NCI-H2107 treated with DMSO at 0.1 percent for 48 hours (cell line): ENCODE results near the gene RTCB.

Experiments used
- DNase-seq: peaks from one replicate; lab custom pipeline; 2025; ENCODE audit not compliant: unreplicated experiment; lab: John Stamatoyannopoulos, UW

RTCB gene

GRCh38 chr22:32411829-32412592 lies at the start of gene RTCB:
TSS of gene RTCB (minus strand) at chr22:32412247. CDS start at chr22:32412156, 91 bp downstream.
- peak; percentile 30 for DNase-seq

DNA sequence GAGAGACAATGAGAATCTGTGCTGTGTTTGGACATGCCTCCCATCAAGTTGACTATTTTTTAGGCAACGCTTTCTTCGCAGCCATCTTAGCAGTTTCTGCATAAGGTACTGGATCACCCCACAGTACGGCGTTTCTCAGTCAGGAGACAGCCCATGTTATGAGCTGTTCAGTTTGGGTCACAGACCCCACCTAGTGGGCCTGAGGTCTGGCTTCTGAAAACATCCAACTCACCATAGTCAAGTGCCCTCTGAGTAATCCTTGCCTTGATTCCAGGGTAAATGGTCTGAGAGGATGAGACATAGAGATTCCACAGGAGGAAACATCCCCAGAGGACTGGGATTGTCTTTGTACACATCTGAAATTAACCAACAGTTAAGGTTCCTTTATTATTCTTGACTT lies 45.0 kb upstream of the RTCB start:
- DNase-seq = no peak

- DNase-seq = peak; percentile 10
These were observed 36.9 kb upstream of the RTCB start for GRCh38 chr22:32448980-32449379.

GRCh38 chr22:32446321-32446720 lies 34.3 kb upstream of the RTCB start:
- DNase-seq = no peak

- no peak for DNase-seq
These were observed 32.0 kb upstream of the RTCB start for GRCh38 chr22:32444068-32444467.

- DNase-seq = no peak
These were observed 18.3 kb upstream of the RTCB start for GRCh38 chr22:32430352-32430751.

DNA sequence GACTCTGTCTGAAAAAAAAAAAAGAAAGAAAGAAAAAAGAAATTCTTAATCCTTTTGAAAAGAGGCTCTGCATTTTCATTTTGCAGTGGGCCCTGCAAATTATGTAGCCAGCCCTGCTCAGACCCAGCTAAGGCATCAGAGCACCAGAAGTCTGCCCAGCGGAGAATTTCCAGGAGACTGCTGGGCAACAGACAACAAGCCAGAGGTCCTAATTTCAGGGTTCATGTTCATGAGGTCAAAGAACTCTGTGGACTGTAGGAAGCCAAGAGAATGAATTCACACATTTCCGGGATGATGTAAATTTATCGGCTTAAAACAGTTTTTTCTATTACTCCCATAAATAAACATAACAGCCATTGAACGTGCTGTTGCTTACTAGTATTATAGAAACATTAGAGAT lies 14.8 kb upstream of the RTCB start:
- no peak for DNase-seq

DNA sequence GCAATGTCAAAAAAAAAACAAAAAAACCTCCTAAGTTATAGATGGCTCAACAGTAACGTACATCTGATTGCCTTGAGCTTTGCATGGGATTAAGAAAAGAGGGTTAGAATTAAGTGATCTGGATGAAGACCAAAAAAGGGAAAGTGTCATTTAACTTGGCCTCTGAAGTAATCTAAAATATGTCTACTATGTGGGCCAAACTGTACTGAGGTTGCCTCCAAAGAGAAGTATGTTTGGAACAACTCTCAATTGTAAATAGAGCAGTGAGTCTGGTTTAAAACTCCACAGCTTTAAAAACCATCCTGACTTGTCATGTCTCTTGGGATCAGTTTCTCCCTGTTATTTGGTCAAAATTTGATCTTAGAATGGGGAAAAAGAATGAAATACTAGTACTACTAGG lies 11.6 kb upstream of the RTCB start:
- DNase-seq = no peak

- DNase-seq = no peak
These were observed 10.0 kb upstream of the RTCB start for GRCh38 chr22:32422062-32422461.

- DNase-seq = no peak
These were observed 9.4 kb upstream of the RTCB start for GRCh38 chr22:32421484-32421883.

DNA sequence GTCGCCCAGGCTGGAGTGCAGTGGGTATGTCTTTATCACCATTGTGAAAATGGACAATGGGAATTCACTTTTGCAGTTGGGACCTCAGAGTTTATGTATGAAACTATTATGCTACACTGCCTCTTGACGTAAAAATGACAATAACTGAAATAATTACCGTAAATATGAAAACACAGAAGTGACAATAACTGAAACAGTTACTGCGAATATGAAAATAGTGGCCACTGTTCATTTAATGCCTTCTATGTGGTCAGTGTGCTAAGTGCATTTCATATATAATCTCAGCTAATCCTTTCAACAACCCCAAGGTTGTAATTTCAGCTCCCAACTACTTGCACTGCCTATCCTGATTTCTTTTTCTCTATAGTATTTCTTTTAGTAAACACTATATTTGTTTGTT lies 5.9 kb upstream of the RTCB start:
- DNase-seq = no peak

GRCh38 chr22:32416556-32417085 lies 4.6 kb upstream of the RTCB start:
- DNase-seq = no peak

- DNase-seq = no peak
These were observed 2.1 kb upstream of the RTCB start for GRCh38 chr22:32414191-32414590.

DNA sequence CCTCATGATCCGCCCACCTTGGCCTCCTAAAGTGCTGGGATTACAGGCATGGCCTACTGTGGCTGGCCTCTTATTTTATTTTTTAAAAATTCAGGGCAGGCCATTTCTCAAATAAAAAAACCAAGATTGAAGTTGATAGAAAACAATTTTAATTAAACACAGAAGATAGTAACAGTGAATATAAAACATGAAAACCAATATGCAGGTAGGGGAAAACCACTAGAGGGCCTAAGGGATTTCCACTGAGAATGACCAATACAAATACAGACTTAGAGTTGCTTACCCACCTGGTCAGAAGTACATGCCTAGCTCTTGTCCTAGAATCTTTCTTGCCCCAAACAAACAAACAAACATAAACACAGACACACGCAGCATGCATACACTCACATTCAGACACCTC lies 1.7 kb upstream of the RTCB start:
- DNase-seq = no peak

GRCh38 chr22:32411402-32411801 lies 645 bp downstream of the RTCB start:
- no peak for DNase-seq

GRCh38 chr22:32410459-32410858 lies 1.6 kb downstream of the RTCB start:
- no peak for DNase-seq

DNA sequence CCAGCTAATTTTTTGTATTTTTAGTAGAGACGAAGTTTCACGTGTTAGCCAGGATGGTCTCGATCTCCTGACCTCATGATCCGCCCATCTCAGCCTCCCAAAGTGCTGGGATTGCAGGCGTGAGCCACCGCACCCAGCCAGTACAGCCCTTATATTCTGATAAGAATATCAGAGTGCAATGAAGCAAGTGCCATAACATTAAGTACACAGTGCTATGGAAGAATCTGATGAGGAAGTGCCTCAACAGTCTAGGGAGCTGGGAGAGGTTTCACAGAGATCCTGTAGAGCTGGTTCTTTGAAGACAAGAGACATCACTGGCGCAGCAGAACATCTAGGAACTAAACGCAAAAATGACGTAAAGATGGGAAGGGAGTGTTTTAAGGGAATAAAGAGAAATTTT lies 2.1 kb downstream of the RTCB start:
- no peak for DNase-seq

DNA sequence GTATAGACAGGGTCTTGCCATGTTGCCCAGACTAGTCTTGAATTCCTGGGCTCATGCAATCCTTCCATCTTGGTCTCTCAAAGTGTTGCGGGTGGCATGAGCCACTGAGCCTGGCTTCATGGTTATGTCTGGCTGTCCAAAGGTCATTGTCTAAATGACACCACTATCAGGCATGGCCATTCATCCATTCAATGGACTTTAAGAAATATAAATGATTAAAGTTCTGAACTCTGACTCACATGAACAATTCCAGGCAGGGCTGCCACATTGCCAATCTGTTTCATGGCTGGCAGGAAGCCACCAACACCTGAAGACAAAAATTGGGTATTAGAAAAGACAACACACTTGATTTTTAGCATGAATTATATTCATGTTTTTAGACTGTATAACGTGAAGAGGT lies 4.1 kb downstream of the RTCB start:
- DNase-seq = no peak

DNA sequence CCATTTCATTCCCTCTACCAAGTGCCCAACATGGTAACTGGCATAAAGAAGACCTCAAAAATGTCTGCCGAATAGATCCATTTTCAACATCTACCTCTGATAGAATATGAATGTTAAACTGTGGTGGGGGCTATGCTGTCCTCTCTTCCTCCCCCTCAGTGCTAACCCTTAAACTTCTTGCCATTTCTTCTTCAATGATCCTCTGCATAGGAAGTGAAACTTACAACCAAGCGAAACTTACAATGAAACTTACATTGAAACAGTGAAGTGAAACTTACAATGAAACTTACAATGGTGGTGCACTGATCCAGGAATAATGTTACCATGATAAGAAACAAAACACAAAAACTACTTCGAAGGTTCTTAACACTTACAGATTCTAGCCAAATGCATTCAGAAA lies 4.7 kb downstream of the RTCB start:
- DNase-seq = no peak

- DNase-seq = no peak
These were observed 8.0 kb downstream of the RTCB start for GRCh38 chr22:32404021-32404420.

GRCh38 chr22:32401486-32401885 lies 10.6 kb downstream of the RTCB start:
- no peak for DNase-seq

GRCh38 chr22:32396746-32397145 lies 15.3 kb downstream of the RTCB start:
- no peak for DNase-seq

GRCh38 chr22:32396255-32396654 lies 15.8 kb downstream of the RTCB start:
- DNase-seq = no peak
